IPS-18c (cell line): ENCODE measurements around the gene S100Z.
"Not testable (repeated sequence)": the region's sequence is repeated elsewhere in the genome, so short reads cannot be mapped to it uniquely, and the experiment has no call there.

Experiments used
- H3K4me3 ChIP-seq: 2 replicates; pipeline ENCODE4 v1.7.0; 2013; ENCODE audit warnings: low read depth, mild to moderate bottlenecking, low read length, moderate library complexity; ENCODE audit not compliant: insufficient read depth
- H3K9me3 ChIP-seq: one replicate; pipeline ENCODE4 v1.6.1; 2013; ENCODE audit warnings: mild to moderate bottlenecking, low read length, moderate library complexity; ENCODE audit not compliant: control insufficient read depth, insufficient read depth

The S100Z gene

GRCh38 chr5:76849419-76850291 is at the start of gene S100Z:
Gene S100Z, plus strand, starts transcription at chr5:76850014. Its CDS starts 25,346 bp downstream, at chr5:76875360.
- Histone ChIP-seq H3K4me3 (no peak within 1 kb of the TSS), H3K9me3 (no peaks in the 10 kb centered on the region)

- Histone ChIP-seq H3K9me3 (no peaks in the 10 kb centered on the region), H3K4me3 (no peak overlapping the region)
Measured at GRCh38 chr5:76800579-76800978, 49.2 kb upstream of the S100Z start.

GRCh38 chr5:76801159-76801802 is 48.5 kb upstream of the S100Z start:
- no peak overlapping the region for H3K4me3 ChIP-seq
- no peaks in the 10 kb centered on the region for H3K9me3 ChIP-seq

GRCh38 chr5:76801803-76802195 is 48.0 kb upstream of the S100Z start:
- H3K4me3 ChIP-seq: no peak overlapping the region
- no peaks in the 10 kb centered on the region for H3K9me3 ChIP-seq

DNA sequence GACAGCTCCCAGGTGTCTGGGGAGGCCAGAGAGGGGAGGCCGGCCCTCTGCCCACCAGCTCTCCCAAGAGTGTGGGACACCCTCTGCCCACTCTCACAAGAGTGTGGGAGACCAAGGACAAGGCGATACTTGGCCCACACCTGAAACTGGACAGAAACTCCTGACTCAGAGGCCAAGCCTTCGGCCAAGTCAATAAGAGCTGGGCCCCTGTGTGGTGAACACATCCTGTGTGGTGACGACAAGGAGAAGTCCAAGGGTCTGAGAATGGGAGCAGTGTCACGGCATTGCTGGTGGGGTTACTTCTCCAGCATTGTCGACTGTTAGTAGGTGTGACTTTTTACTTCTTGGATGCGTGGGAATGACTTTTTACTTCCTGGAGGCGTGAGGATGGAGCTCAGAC is 45.5 kb upstream of the S100Z start:
- no peaks in the 10 kb centered on the region for H3K9me3 ChIP-seq
- H3K4me3 ChIP-seq: no peak overlapping the region

DNA sequence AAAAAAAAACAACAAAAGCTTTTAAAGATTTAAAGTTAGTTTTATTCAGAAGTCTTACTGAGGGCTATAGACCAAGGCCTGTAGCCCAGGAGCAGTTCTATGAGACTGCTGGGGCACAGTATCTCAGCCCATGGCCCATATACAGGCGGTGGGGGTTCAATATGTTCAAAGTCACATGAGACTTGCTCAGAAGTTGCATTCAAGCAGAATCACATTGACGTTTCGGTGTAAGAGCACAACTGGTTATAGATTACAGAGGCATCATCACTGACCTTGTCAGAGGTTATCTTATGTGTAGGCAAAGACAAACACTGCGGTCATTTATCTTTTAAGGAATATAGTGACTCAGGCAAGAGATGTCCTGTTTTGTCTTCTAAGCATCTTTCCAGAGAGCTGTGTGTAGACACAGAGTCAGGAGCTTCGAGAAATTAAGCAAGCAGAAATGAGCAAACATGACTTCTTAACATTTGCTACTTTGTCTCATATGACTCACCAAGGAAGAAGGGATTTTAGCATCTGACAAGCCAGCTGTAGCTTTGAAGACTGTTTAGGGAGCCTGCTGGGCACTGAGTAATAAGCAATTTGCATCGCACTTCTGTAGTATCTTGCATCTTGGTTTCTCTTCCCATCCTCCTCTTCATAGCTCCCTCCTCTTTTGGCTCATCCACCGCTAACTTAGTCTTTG is 43.9 kb upstream of the S100Z start:
- Histone ChIP-seq H3K9me3 (no peaks in the 10 kb centered on the region), H3K4me3 (peak overlapping the region; percentile 5; the same call in 1 of the 2 replicates)

GRCh38 chr5:76807296-76807695 is 42.5 kb upstream of the S100Z start:
- Histone ChIP-seq H3K4me3 (no peak overlapping the region; the same call in 1 of the 2 replicates), H3K9me3 (no peaks in the 10 kb centered on the region)

- H3K4me3 ChIP-seq: no peak overlapping the region
- H3K9me3 ChIP-seq: no peaks in the 10 kb centered on the region
Measured at GRCh38 chr5:76808141-76808691, 41.6 kb upstream of the S100Z start.

GRCh38 chr5:76809141-76809540 is 40.7 kb upstream of the S100Z start:
- Histone ChIP-seq H3K4me3 (no peak overlapping the region), H3K9me3 (no peaks in the 10 kb centered on the region)

DNA sequence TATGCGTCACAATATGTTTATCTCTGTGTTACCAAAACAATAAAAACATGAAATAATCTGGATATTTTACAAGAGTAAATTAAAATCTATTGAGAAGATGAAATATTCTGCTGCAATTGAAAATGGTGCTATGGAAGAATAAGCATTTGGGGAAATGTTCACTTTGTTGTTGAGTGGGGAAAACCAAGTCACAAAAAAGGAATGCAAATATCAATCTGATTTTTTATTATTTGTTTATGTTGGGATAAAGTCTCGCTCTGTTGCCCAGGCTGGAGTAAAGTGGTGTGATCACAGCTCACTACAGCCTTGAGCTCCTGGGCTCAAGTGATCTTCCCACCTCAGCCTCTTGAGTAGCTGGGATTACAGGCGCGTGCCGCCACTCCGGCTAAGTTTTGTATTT is 39.6 kb upstream of the S100Z start:
- Histone ChIP-seq H3K4me3 (no peak overlapping the region), H3K9me3 (no peaks in the 10 kb centered on the region)

DNA sequence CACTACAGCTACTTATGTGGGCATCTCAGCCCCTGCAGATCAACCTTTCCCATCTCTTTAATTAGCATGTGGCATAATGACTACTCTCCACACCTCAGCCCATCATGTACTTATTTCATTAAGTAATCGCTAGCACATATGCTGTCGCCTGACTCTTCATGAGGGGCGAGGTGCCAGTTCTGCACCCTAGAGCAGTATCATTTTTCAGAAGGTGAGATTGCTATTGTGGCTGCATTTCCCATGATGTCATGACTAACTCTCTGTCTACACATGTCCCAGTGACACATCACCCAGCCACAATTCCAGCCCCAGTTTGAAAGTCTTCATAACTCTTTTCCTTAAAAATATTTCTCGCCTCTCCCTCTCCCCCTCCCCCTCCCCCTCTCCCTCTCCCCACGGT is 38.6 kb upstream of the S100Z start:
- H3K9me3 ChIP-seq: no peaks in the 10 kb centered on the region
- H3K4me3 ChIP-seq: no peak overlapping the region

- H3K9me3 ChIP-seq, H3K4me3 ChIP-seq: not testable (repeated sequence)
Measured at GRCh38 chr5:76812209-76812608, 37.6 kb upstream of the S100Z start.

DNA sequence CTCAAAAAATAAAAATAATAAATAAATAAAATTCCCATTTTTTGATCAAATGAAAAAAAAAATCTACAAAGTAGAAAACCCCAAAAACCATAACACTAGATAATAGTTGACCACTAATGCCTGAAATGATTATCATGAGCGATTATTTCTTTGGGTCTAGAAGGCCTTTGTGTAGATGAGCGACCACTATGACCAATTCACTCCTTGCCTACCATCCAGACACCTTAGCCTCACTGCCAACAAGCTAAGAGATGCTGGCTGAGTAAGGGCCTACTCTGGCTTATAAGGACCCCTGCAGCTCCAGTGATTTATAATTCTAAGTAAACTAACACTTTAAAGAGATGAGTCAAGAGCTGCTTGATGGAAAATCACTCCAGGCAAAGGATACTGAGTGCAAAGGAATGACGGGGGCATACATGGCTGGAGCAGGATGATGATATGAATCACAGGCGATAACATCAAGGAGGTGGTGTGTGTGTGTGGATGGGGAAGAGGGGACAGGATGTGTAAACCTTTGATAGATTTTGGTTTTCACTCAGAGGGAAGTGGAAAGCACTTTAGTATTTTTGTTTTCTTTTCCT is 35.7 kb upstream of the S100Z start:
- H3K9me3 ChIP-seq: no peaks in the 10 kb centered on the region
- no peak overlapping the region for H3K4me3 ChIP-seq

GRCh38 chr5:76816110-76816831 is 33.5 kb upstream of the S100Z start:
- Histone ChIP-seq H3K9me3 (no peaks in the 10 kb centered on the region), H3K4me3 (no peak overlapping the region)

DNA sequence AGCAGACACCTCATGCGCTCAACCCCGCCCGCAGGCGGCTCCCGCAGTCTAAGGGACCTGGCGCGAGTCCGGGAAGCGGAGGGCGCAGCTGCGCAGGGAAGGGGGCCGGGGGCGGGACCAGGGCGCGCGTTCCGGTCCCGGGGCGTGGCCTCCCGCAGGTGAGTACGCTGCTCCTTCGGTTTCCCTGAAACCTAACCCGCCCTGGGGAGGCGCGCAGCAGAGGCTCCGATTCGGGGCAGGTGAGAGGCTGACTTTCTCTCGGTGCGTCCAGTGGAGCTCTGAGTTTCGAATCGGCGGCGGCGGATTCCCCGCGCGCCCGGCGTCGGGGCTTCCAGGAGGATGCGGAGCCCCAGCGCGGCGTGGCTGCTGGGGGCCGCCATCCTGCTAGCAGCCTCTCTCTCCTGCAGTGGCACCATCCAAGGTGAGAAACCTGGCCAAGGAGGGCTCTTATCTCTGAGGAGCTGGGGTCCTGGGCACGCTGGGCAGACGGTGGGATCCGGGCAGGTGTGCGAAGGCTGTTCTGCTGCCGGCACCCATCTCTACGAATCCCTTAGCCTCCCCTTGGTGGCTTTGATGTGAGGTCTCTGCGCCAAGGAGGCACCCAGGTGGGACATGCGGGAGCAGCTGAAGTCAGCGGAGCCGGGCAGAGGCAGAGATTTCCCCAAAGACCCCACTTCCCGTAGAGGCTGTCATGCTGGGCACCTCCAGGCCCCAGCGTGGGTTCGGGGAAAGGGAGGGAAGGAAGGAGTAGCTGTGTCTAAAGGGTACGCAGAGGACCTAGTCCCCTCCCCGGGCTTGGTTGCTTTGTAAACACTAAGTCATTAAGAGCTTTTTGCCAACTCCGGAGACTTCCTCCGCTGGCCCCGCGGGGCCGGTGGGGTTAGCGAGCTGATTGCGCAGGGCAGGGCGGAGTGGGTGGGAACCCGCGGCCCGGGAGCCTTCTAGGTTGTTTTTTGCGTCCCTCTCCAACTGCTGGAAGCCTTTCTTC is 30.7 kb upstream of the S100Z start, which contains the start of gene F2RL1:
Gene F2RL1 (plus strand): TSS at position 187 of the 988 bp plus-strand sequence. CDS start 153 bp downstream, at position 340.
- Histone ChIP-seq H3K9me3 (no peaks in the 10 kb centered on the region), H3K4me3 (peak within 1 kb of the TSS; percentile 89)
